HG03039 (cell line): ENCODE data around the gene DEUP1.
"Not testable (repeated sequence)": the region's sequence is repeated elsewhere in the genome, so short reads cannot be mapped to it uniquely, and the experiment has no call there.

ENCODE experiments used
- ATAC-seq: cut with Tn5 transposase; IDR thresholded peaks from one replicate; pipeline ENCODE4 v1.9.1; 2021; ENCODE audit warnings: mild to moderate bottlenecking, moderate library complexity; ENCODE audit not compliant: unreplicated experiment

DEUP1 gene

GRCh38 chr11:93330446-93330984 lies at the start of gene DEUP1:
TSS of gene DEUP1 (plus strand) at chr11:93330742. CDS start at chr11:93332260, 1,518 bp downstream.
- ATAC-seq: no peak

- ATAC-seq: no peak
These were observed 45.1 kb upstream of the DEUP1 start for GRCh38 chr11:93285430-93285829.

GRCh38 chr11:93287434-93287833 lies 43.1 kb upstream of the DEUP1 start:
- no peak for ATAC-seq

GRCh38 chr11:93288079-93288478 lies 42.5 kb upstream of the DEUP1 start:
- no peak for ATAC-seq

- peak; percentile 69 for ATAC-seq
These were observed 41.8 kb upstream of the DEUP1 start for GRCh38 chr11:93288767-93289166.

GRCh38 chr11:93289782-93290463 lies 40.6 kb upstream of the DEUP1 start:
- ATAC-seq: no peak

GRCh38 chr11:93291110-93291509 lies 39.4 kb upstream of the DEUP1 start:
- ATAC-seq: no peak

- ATAC-seq: no peak
These were observed 38.6 kb upstream of the DEUP1 start for GRCh38 chr11:93291898-93292297.

GRCh38 chr11:93295921-93296575 lies 34.5 kb upstream of the DEUP1 start:
- no peak for ATAC-seq

GRCh38 chr11:93303689-93304088 lies 26.9 kb upstream of the DEUP1 start:
- ATAC-seq: no peak

- not testable (repeated sequence) for ATAC-seq
These were observed 16.1 kb upstream of the DEUP1 start for GRCh38 chr11:93314399-93314798.

GRCh38 chr11:93319224-93319839 lies 11.2 kb upstream of the DEUP1 start:
- no peak for ATAC-seq

- no peak for ATAC-seq
These were observed 10.3 kb upstream of the DEUP1 start for GRCh38 chr11:93320230-93320629.

- ATAC-seq: no peak
These were observed 8.3 kb upstream of the DEUP1 start for GRCh38 chr11:93322207-93322606.

GRCh38 chr11:93323747-93324146 lies 6.8 kb upstream of the DEUP1 start:
- no peak for ATAC-seq

GRCh38 chr11:93324500-93324899 lies 6.0 kb upstream of the DEUP1 start:
- ATAC-seq: no peak

- ATAC-seq: no peak
These were observed 3.9 kb upstream of the DEUP1 start for GRCh38 chr11:93326681-93327080.

GRCh38 chr11:93329936-93330445 lies 551 bp upstream of the DEUP1 start:
- no peak for ATAC-seq

GRCh38 chr11:93340223-93340622 lies 9.7 kb downstream of the DEUP1 start:
- no peak for ATAC-seq

- no peak for ATAC-seq
These were observed 14.4 kb downstream of the DEUP1 start for GRCh38 chr11:93344855-93345333.

GRCh38 chr11:93348930-93349329 lies 18.4 kb downstream of the DEUP1 start:
- ATAC-seq: no peak

- no peak for ATAC-seq
These were observed 20.3 kb downstream of the DEUP1 start for GRCh38 chr11:93350835-93351234.
